ENCODE measurements around the gene ATG2B.

Gene ATG2B

GRCh38 chr14:96257900-96258299 is 105.2 kb downstream of the ATG2B start:
- Histone ChIP-seq H3K4me1 (ENCODE audit: control insufficient read depth in 2 of 2, insufficient read depth in 2 of 2, low read length in 2 of 2) (peaks cover 0 to 2% of the 10 kb centered on the region in 2 donors), H3K9me3 (ENCODE audit: control insufficient read depth in 2 of 2, low read length in 2 of 2) (no peaks in the 10 kb centered on the region), H3K27ac (ENCODE audit: low read depth in 2 of 2, low read length in 2 of 2) (no peak overlapping the region), H3K27me3 (ENCODE audit: control insufficient read depth in 2 of 2, insufficient read depth in 2 of 2, low read length in 2 of 2) (no peaks in the 10 kb centered on the region), H3K36me3 (ENCODE audit: control insufficient read depth in 2 of 2, insufficient read depth in 2 of 2, low read length in 2 of 2) (no peaks in the 10 kb centered on the region), H3K9ac (ENCODE audit: low read depth in 1 of 2, low read length in 2 of 2) (no peak overlapping the region), H3K4me3 (ENCODE audit: low read length in 2 of 2) (no peak overlapping the region)

GRCh38 chr14:96257056-96257455 is 106.1 kb downstream of the ATG2B start:
- Histone ChIP-seq H3K4me3 (ENCODE audit: low read length in 2 of 2) (peak overlapping the region in 1 of 2 donors; percentile 1), H3K4me1 (ENCODE audit: control insufficient read depth in 2 of 2, insufficient read depth in 2 of 2, low read length in 2 of 2) (peaks cover 2 to 3% of the 10 kb centered on the region in 2 donors), H3K27me3 (ENCODE audit: control insufficient read depth in 2 of 2, insufficient read depth in 2 of 2, low read length in 2 of 2) (no peaks in the 10 kb centered on the region), H3K27ac (ENCODE audit: low read depth in 2 of 2, low read length in 2 of 2) (peak overlapping the region in 1 of 2 donors; percentile 7), H3K36me3 (ENCODE audit: control insufficient read depth in 2 of 2, insufficient read depth in 2 of 2, low read length in 2 of 2) (no peaks in the 10 kb centered on the region), H3K9ac (ENCODE audit: low read depth in 1 of 2, low read length in 2 of 2) (no peak overlapping the region), H3K9me3 (ENCODE audit: control insufficient read depth in 2 of 2, low read length in 2 of 2) (no peaks in the 10 kb centered on the region)

- no peaks in the 10 kb centered on the region for H3K27me3 ChIP-seq (ENCODE audit: control insufficient read depth in 2 of 2, insufficient read depth in 2 of 2, low read length in 2 of 2)
- H3K36me3 ChIP-seq (ENCODE audit: control insufficient read depth in 2 of 2, insufficient read depth in 2 of 2, low read length in 2 of 2) = no peaks in the 10 kb centered on the region
- no peak overlapping the region for H3K9ac ChIP-seq (ENCODE audit: low read depth in 1 of 2, low read length in 2 of 2)
- no peak overlapping the region for H3K4me3 ChIP-seq (ENCODE audit: low read length in 2 of 2)
- H3K9me3 ChIP-seq (ENCODE audit: control insufficient read depth in 2 of 2, low read length in 2 of 2) = no peaks in the 10 kb centered on the region
- peaks cover 2 to 3% of the 10 kb centered on the region in 2 donors for H3K4me1 ChIP-seq (ENCODE audit: control insufficient read depth in 2 of 2, insufficient read depth in 2 of 2, low read length in 2 of 2)
- H3K27ac ChIP-seq (ENCODE audit: low read depth in 2 of 2, low read length in 2 of 2) = peak overlapping the region in 1 of 2 donors; percentile 59
Observed at GRCh38 chr14:96256407-96256806, 106.7 kb downstream of the ATG2B start.

GRCh38 chr14:96255501-96256366 is 107.4 kb downstream of the ATG2B start, which contains the start of gene BDKRB1:
Gene BDKRB1, plus strand, starts transcription at chr14:96256210. Its CDS starts 7,473 bp downstream, at chr14:96263683.
- Histone ChIP-seq H3K36me3 (ENCODE audit: control insufficient read depth in 2 of 2, insufficient read depth in 2 of 2, low read length in 2 of 2) (no peaks in the 10 kb centered on the region), H3K9me3 (ENCODE audit: control insufficient read depth in 2 of 2, low read length in 2 of 2) (no peaks in the 10 kb centered on the region), H3K4me3 (ENCODE audit: low read length in 2 of 2) (peak within 1 kb of the TSS in 1 of 2 donors; percentile 1), H3K9ac (ENCODE audit: low read depth in 1 of 2, low read length in 2 of 2) (peak within 1 kb of the TSS in 1 of 2 donors; percentile 18), H3K27ac (ENCODE audit: low read depth in 2 of 2, low read length in 2 of 2) (peak within 1 kb of the TSS in 1 of 2 donors; percentile 59), H3K27me3 (ENCODE audit: control insufficient read depth in 2 of 2, insufficient read depth in 2 of 2, low read length in 2 of 2) (no peaks in the 10 kb centered on the region), H3K4me1 (ENCODE audit: control insufficient read depth in 2 of 2, insufficient read depth in 2 of 2, low read length in 2 of 2) (peaks cover 2 to 3% of the 10 kb centered on the region in 2 donors)

GRCh38 chr14:96254687-96255086 is 108.5 kb downstream of the ATG2B start:
- Histone ChIP-seq H3K27ac (ENCODE audit: low read depth in 2 of 2, low read length in 2 of 2) (no peak overlapping the region), H3K9ac (ENCODE audit: low read depth in 1 of 2, low read length in 2 of 2) (no peak overlapping the region), H3K27me3 (ENCODE audit: control insufficient read depth in 2 of 2, insufficient read depth in 2 of 2, low read length in 2 of 2) (no peaks in the 10 kb centered on the region), H3K9me3 (ENCODE audit: control insufficient read depth in 2 of 2, low read length in 2 of 2) (no peaks in the 10 kb centered on the region), H3K4me3 (ENCODE audit: low read length in 2 of 2) (no peak overlapping the region), H3K36me3 (ENCODE audit: control insufficient read depth in 2 of 2, insufficient read depth in 2 of 2, low read length in 2 of 2) (no peaks in the 10 kb centered on the region), H3K4me1 (ENCODE audit: control insufficient read depth in 2 of 2, insufficient read depth in 2 of 2, low read length in 2 of 2) (peaks cover 2 to 3% of the 10 kb centered on the region in 2 donors)

- Histone ChIP-seq H3K9ac (ENCODE audit: low read depth in 1 of 2, low read length in 2 of 2) (no peak overlapping the region), H3K9me3 (ENCODE audit: control insufficient read depth in 2 of 2, low read length in 2 of 2) (no peaks in the 10 kb centered on the region), H3K4me1 (ENCODE audit: control insufficient read depth in 2 of 2, insufficient read depth in 2 of 2, low read length in 2 of 2) (peaks cover 2 to 3% of the 10 kb centered on the region in 2 donors), H3K27me3 (ENCODE audit: control insufficient read depth in 2 of 2, insufficient read depth in 2 of 2, low read length in 2 of 2) (no peaks in the 10 kb centered on the region), H3K4me3 (ENCODE audit: low read length in 2 of 2) (no peak overlapping the region), H3K36me3 (ENCODE audit: control insufficient read depth in 2 of 2, insufficient read depth in 2 of 2, low read length in 2 of 2) (no peaks in the 10 kb centered on the region), H3K27ac (ENCODE audit: low read depth in 2 of 2, low read length in 2 of 2) (peak overlapping the region in 1 of 2 donors; percentile 32)
Observed at GRCh38 chr14:96252999-96253539, 110.1 kb downstream of the ATG2B start.

GRCh38 chr14:96252323-96252998 is 110.7 kb downstream of the ATG2B start:
- H3K9me3 ChIP-seq (ENCODE audit: control insufficient read depth in 2 of 2, low read length in 2 of 2) = no peaks in the 10 kb centered on the region
- H3K27ac ChIP-seq (ENCODE audit: low read depth in 2 of 2, low read length in 2 of 2) = peak overlapping the region in 1 of 2 donors; percentile 32
- no peaks in the 10 kb centered on the region for H3K27me3 ChIP-seq (ENCODE audit: control insufficient read depth in 2 of 2, insufficient read depth in 2 of 2, low read length in 2 of 2)
- peaks cover 2 to 3% of the 10 kb centered on the region in 2 donors for H3K4me1 ChIP-seq (ENCODE audit: control insufficient read depth in 2 of 2, insufficient read depth in 2 of 2, low read length in 2 of 2)
- H3K9ac ChIP-seq (ENCODE audit: low read depth in 1 of 2, low read length in 2 of 2) = no peak overlapping the region
- H3K4me3 ChIP-seq (ENCODE audit: low read length in 2 of 2) = no peak overlapping the region
- no peaks in the 10 kb centered on the region for H3K36me3 ChIP-seq (ENCODE audit: control insufficient read depth in 2 of 2, insufficient read depth in 2 of 2, low read length in 2 of 2)

GRCh38 chr14:96251656-96252155 is 111.4 kb downstream of the ATG2B start:
- Histone ChIP-seq H3K9ac (ENCODE audit: low read depth in 1 of 2, low read length in 2 of 2) (no peak overlapping the region), H3K27me3 (ENCODE audit: control insufficient read depth in 2 of 2, insufficient read depth in 2 of 2, low read length in 2 of 2) (no peaks in the 10 kb centered on the region), H3K27ac (ENCODE audit: low read depth in 2 of 2, low read length in 2 of 2) (no peak overlapping the region), H3K4me1 (ENCODE audit: control insufficient read depth in 2 of 2, insufficient read depth in 2 of 2, low read length in 2 of 2) (peaks cover 2 to 3% of the 10 kb centered on the region in 2 donors), H3K9me3 (ENCODE audit: control insufficient read depth in 2 of 2, low read length in 2 of 2) (no peaks in the 10 kb centered on the region), H3K36me3 (ENCODE audit: control insufficient read depth in 2 of 2, insufficient read depth in 2 of 2, low read length in 2 of 2) (no peaks in the 10 kb centered on the region), H3K4me3 (ENCODE audit: low read length in 2 of 2) (no peak overlapping the region)

- Histone ChIP-seq H3K4me1 (ENCODE audit: control insufficient read depth in 2 of 2, insufficient read depth in 2 of 2, low read length in 2 of 2) (peaks cover 0 to 3% of the 10 kb centered on the region in 2 donors), H3K9ac (ENCODE audit: low read depth in 1 of 2, low read length in 2 of 2) (no peak overlapping the region), H3K36me3 (ENCODE audit: control insufficient read depth in 2 of 2, insufficient read depth in 2 of 2, low read length in 2 of 2) (no peaks in the 10 kb centered on the region), H3K4me3 (ENCODE audit: low read length in 2 of 2) (no peak overlapping the region), H3K27ac (ENCODE audit: low read depth in 2 of 2, low read length in 2 of 2) (no peak overlapping the region), H3K9me3 (ENCODE audit: control insufficient read depth in 2 of 2, low read length in 2 of 2) (no peaks in the 10 kb centered on the region), H3K27me3 (ENCODE audit: control insufficient read depth in 2 of 2, insufficient read depth in 2 of 2, low read length in 2 of 2) (no peaks in the 10 kb centered on the region)
Observed at GRCh38 chr14:96250485-96250884, 112.7 kb downstream of the ATG2B start.

GRCh38 chr14:96249029-96249428 is 114.1 kb downstream of the ATG2B start:
- no peak overlapping the region for H3K4me3 ChIP-seq (ENCODE audit: low read length in 2 of 2)
- no peak overlapping the region for H3K27ac ChIP-seq (ENCODE audit: low read depth in 2 of 2, low read length in 2 of 2)
- H3K4me1 ChIP-seq (ENCODE audit: control insufficient read depth in 2 of 2, insufficient read depth in 2 of 2, low read length in 2 of 2) = peaks cover 0 to 3% of the 10 kb centered on the region in 2 donors
- no peak overlapping the region for H3K9ac ChIP-seq (ENCODE audit: low read depth in 1 of 2, low read length in 2 of 2)
- H3K36me3 ChIP-seq (ENCODE audit: control insufficient read depth in 2 of 2, insufficient read depth in 2 of 2, low read length in 2 of 2) = no peaks in the 10 kb centered on the region
- H3K27me3 ChIP-seq (ENCODE audit: control insufficient read depth in 2 of 2, insufficient read depth in 2 of 2, low read length in 2 of 2) = no peaks in the 10 kb centered on the region
- H3K9me3 ChIP-seq (ENCODE audit: control insufficient read depth in 2 of 2, low read length in 2 of 2) = no peaks in the 10 kb centered on the region

All from mucosa of rectum (tissue), 2 donors.